Measurements from ENCODE around the gene NEK11. TPM values are rescaled to one million over a fixed set of nuclear protein-coding genes. Genes with fewer than 3 reads are reported as not detected.

The NEK11 gene
- total RNA-seq, 1 donor from 2014 or later: 3.9 TPM

- no peak for DNase-seq (ENCODE audit: low read depth)
- no peak overlapping the region for H3K4me3 ChIP-seq (ENCODE audit: low read depth, low read length)
- TF ChIP-seq, protein P1, sequence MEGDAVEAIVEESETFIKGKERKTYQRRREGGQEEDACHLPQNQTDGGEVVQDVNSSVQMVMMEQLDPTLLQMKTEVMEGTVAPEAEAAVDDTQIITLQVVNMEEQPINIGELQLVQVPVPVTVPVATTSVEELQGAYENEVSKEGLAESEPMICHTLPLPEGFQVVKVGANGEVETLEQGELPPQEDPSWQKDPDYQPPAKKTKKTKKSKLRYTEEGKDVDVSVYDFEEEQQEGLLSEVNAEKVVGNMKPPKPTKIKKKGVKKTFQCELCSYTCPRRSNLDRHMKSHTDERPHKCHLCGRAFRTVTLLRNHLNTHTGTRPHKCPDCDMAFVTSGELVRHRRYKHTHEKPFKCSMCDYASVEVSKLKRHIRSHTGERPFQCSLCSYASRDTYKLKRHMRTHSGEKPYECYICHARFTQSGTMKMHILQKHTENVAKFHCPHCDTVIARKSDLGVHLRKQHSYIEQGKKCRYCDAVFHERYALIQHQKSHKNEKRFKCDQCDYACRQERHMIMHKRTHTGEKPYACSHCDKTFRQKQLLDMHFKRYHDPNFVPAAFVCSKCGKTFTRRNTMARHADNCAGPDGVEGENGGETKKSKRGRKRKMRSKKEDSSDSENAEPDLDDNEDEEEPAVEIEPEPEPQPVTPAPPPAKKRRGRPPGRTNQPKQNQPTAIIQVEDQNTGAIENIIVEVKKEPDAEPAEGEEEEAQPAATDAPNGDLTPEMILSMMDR (conservative IDR thresholded peaks at IDR 0.05; ENCODE audit: low read depth, low read length): no peak
Observed at GRCh38 chr3:131114256-131114655, 87.6 kb downstream of the NEK11 start.

- TF ChIP-seq, protein P1 (conservative IDR thresholded peaks at IDR 0.05; ENCODE audit: low read depth, low read length): no peak
Observed at GRCh38 chr3:131125684-131126083, 99.0 kb downstream of the NEK11 start.

DNA sequence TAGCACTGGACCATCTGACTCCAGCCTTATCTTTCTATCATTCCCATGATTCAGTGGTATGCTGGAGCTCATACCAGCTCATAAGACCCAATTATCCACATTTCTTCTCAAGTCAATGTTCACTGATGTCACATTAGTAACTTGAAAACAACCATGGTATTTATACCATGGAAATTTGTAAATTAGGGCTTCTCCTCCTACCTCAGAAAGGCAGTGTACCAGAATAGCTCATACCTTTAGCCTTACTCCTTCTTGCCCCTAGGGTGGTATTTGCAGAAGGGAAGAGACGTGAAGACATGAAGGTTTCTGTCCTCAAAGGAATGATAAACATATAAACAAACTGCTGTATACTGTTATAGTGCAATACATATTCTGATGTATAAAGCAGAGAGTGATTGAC is 114.2 kb downstream of the NEK11 start:
- H3K4me3 ChIP-seq (ENCODE audit: low read depth, low read length): no peak overlapping the region
- DNase-seq (ENCODE audit: low read depth): no peak
- TF ChIP-seq, protein P1 (conservative IDR thresholded peaks at IDR 0.05; ENCODE audit: low read depth, low read length): no peak

More at GRCh38 chr3:131125684-131126083, 99.0 kb downstream of the NEK11 start:
- no peak for DNase-seq (ENCODE audit: low read depth)
- H3K4me3 ChIP-seq (ENCODE audit: low read depth, low read length): no peak overlapping the region

DNA sequence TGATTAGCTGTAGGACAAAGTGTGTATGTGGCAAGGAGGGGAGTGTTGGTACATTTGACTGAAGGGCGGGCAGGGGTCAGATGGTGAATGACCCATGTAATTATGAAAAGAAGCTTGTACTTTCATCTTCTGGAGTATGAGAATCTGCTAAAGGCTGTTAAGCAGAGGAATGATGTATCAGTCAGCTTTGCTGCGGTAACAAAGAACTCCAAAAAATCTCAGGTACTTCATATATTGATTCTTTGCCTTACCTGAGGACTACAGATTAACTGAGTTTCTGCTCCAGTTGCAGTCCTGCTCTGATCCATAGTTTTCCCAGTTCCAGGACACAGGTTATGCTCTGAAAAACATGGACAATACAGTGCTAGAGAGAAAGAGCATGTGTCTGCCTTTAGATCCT is 115.1 kb downstream of the NEK11 start:
- TF ChIP-seq, protein P1 (conservative IDR thresholded peaks at IDR 0.05; ENCODE audit: low read depth, low read length): no peak
- DNase-seq (ENCODE audit: low read depth): no peak
- no peak overlapping the region for H3K4me3 ChIP-seq (ENCODE audit: low read depth, low read length)

DNA sequence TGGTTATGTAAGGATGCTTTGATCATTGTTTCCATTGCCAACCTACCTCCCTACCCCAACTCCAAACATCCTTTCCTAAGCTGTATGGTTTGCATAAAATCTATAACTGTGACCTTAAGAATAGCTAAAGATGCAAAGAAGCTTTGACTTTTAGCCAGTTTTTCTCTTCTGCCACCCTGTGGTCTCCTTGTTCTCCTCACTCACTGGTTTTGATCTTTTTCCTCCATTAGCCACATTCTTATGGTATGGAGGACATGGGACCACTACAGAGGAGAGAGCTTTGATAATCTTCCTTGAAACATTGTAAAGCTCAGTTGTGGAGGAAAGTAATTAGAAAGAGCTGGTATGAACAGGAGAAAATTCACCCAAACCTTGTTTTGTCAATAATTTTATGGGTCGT is 115.9 kb downstream of the NEK11 start:
- TF ChIP-seq, protein P1 (conservative IDR thresholded peaks at IDR 0.05; ENCODE audit: low read depth, low read length): no peak
- no peak overlapping the region for H3K4me3 ChIP-seq (ENCODE audit: low read depth, low read length)
- no peak for DNase-seq (ENCODE audit: low read depth)

- no peak overlapping the region for H3K4me3 ChIP-seq (ENCODE audit: low read depth, low read length)
- no peak for DNase-seq (ENCODE audit: low read depth)
- TF ChIP-seq, protein P1 (conservative IDR thresholded peaks at IDR 0.05; ENCODE audit: low read depth, low read length): no peak
Observed at GRCh38 chr3:131143802-131144201, 117.1 kb downstream of the NEK11 start.

GRCh38 chr3:131147534-131147933 is 120.9 kb downstream of the NEK11 start:
- H3K4me3 ChIP-seq (ENCODE audit: low read depth, low read length): no peak overlapping the region
- TF ChIP-seq, protein P1 (conservative IDR thresholded peaks at IDR 0.05; ENCODE audit: low read depth, low read length): no peak
- DNase-seq (ENCODE audit: low read depth): no peak
